IPS-NIHi11 (cell line): Measurements from ENCODE around the gene EFL1.

Experiments
- DNase-seq: peaks from one replicate; pipeline ENCODE4 v3.0.0; 2012; ENCODE audit warnings: mixed read lengths, low spot score

EFL1 gene

GRCh38 chr15:82081914-82082762 lies 180.4 kb downstream of the EFL1 start:
- peak; percentile 77 for DNase-seq

GRCh38 chr15:82080774-82081173 lies 181.8 kb downstream of the EFL1 start:
- no peak for DNase-seq
